ENCODE data around the gene DAGLA. TPM values are rescaled to one million over a fixed set of nuclear protein-coding genes. Genes with fewer than 3 reads are reported as not detected.
A peak's percentile ranks its signal among the peaks of the same experiment; 100 is the strongest.

Gene DAGLA
- total and polyA plus RNA-seq, 12 donors = 0.44 to 4.2 (median 2.3) TPM

- Histone ChIP-seq H3K4me1 (replicated peaks in 1 of 2) (peaks cover 3 to 4% of the 10 kb centered on the region in 2 donors), H3K27me3 (no peaks in the 10 kb centered on the region), H3K27ac (no peak overlapping the region), H3K9me3 (replicated peaks in 1 of 3) (no peaks in the 10 kb centered on the region), H3K36me3 (replicated peaks in 1 of 2) (peaks cover 0 to 5% of the 10 kb centered on the region in 2 donors), H3K4me3 (no peak overlapping the region)
- 34 to 62% (median 54%) methylated on average over 6 to 19 of the region's 19 CpGs for WGBS, 4 donors
- TF ChIP-seq CTCF (IDR thresholded peaks at IDR 0.05) = peak; percentile 75 to 92 (median 86)
- no peak for TF ChIP-seq POLR2A (IDR thresholded peaks at IDR 0.05)
- intact Hi-C loops (cut with DNase I) = loop anchor here in 1 of 2 donors (5.0 kb wide), 1 partner anchor 360 kb away; no protein-coding TSS in a partner anchor
- DNase-seq = peak; percentile 73 to 90 (median 82)
Measured at GRCh38 chr11:61747192-61747966, 67.2 kb downstream of the DAGLA start.

GRCh38 chr11:61747967-61748285 is 67.7 kb downstream of the DAGLA start:
- peaks cover 6 to 7% of the 10 kb centered on the region in 2 donors for H3K4me1 ChIP-seq (replicated peaks in 1 of 2)
- H3K27me3 ChIP-seq = no peaks in the 10 kb centered on the region
- peaks cover 0 to 5% of the 10 kb centered on the region in 2 donors for H3K36me3 ChIP-seq (replicated peaks in 1 of 2)
- no peak for DNase-seq
- no peak overlapping the region for H3K4me3 ChIP-seq
- WGBS, 4 donors = 0 to 37% (median 29%) methylated on average over 1 to 3 of the region's 3 CpGs
- no peaks in the 10 kb centered on the region for H3K9me3 ChIP-seq (replicated peaks in 1 of 3)
- TF ChIP-seq CTCF (IDR thresholded peaks at IDR 0.05) (peak in 2 of 6 experiments; percentile 17 to 36), POLR2A (IDR thresholded peaks at IDR 0.05) (no peak)
- intact Hi-C loops (cut with DNase I) = loop anchor here in 1 of 2 donors (5.0 kb wide), 1 partner anchor 359 kb away; no protein-coding TSS in a partner anchor
- H3K27ac ChIP-seq = no peak overlapping the region

GRCh38 chr11:61749591-61750217 is 69.5 kb downstream of the DAGLA start:
- Histone ChIP-seq H3K27ac (no peak overlapping the region), H3K27me3 (no peaks in the 10 kb centered on the region), H3K9me3 (replicated peaks in 1 of 3) (no peaks in the 10 kb centered on the region), H3K4me1 (replicated peaks in 1 of 2) (peaks cover 6 to 7% of the 10 kb centered on the region in 2 donors), H3K4me3 (no peak overlapping the region), H3K36me3 (replicated peaks in 1 of 2) (no peaks in the 10 kb centered on the region)
- DNase-seq = no peak
- 60 to 79% (median 76%) methylated on average over 12 to 21 of the region's 21 CpGs for WGBS, 4 donors
- intact Hi-C loops (cut with DNase I) = loop anchor here in 1 of 2 donors (5.0 kb wide), 1 partner anchor 358 kb away; no protein-coding TSS in a partner anchor
- TF ChIP-seq CTCF (IDR thresholded peaks at IDR 0.05) = no peak

GRCh38 chr11:61750631-61751273 is 70.6 kb downstream of the DAGLA start:
- WGBS, 4 donors = 87 to 97% (median 96%) methylated on average over 5 of the region's 5 CpGs
- Histone ChIP-seq H3K27me3 (no peaks in the 10 kb centered on the region), H3K4me3 (no peak overlapping the region), H3K9me3 (replicated peaks in 1 of 3) (no peaks in the 10 kb centered on the region), H3K27ac (no peak overlapping the region), H3K4me1 (replicated peaks in 1 of 2) (peaks cover 6 to 7% of the 10 kb centered on the region in 2 donors), H3K36me3 (replicated peaks in 1 of 2) (no peaks in the 10 kb centered on the region)
- DNase-seq = no peak
- intact Hi-C loops (cut with DNase I) = no loop called here
- no peak for TF ChIP-seq CTCF (IDR thresholded peaks at IDR 0.05)
- TF ChIP-seq POLR2A (IDR thresholded peaks at IDR 0.05) = no peak
